ENCODE results near the gene HS3ST4.
A peak's percentile ranks its signal among the peaks of the same experiment; 100 is the strongest.

The HS3ST4 gene

DNA sequence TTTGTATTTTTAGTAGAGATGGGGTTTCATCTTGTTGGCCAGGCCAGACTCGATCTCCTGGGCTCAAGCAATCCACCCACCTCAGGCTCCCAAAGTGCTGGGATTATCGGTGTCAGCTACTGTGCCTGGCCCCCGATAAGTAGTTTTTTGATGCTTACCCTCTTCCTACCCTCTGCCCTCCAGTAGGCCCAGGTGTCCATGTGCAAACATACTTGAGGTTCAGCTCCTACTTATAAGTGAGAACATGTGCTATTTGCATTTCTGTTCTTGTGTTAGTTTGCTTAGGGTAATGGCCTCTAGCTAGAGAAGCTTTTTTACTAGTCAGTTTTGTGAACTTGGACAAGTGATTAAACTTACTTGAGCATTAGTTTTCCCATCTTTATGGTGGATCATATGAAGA, 136.8 kb downstream of the HS3ST4 start:
- DNase-seq: no peak

DNA sequence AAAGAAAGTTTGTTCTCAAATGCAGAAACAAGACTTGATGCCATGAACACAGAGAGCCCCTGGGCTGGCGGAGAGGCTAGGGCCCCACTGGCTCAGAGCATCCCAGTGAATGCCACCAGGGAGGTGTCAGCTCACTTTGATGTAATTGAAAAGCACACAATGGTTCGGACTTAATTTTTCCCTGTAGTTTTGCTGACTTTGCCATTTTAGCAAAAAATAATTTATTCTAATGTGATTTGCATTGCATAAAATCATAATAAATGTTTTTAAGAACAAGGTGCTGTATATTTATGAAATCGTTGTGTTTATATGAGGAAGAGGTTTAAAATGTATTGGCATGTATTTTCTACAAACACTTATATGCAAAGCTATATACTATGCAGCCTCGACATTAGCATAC, 140.5 kb downstream of the HS3ST4 start:
- no peak for DNase-seq

DNA sequence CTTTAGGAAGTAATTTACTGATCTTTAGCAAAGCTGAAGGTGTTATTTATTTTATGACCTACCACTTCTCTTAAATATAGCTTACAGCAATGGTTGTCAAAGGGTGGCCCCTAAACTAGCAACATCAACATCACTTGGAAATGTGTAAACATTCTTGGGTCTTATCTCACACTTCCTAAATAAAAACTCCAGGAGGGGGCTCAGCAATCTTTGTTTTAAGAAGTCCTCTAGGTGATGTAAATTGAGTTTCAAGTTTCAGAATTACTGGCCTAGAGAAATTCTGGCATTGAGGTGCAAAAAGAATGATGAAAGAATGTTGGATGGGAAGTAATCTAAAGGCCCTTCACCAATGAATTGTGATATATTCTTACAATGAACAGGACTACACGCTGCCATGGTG, 142.3 kb downstream of the HS3ST4 start:
- no peak for DNase-seq

DNA sequence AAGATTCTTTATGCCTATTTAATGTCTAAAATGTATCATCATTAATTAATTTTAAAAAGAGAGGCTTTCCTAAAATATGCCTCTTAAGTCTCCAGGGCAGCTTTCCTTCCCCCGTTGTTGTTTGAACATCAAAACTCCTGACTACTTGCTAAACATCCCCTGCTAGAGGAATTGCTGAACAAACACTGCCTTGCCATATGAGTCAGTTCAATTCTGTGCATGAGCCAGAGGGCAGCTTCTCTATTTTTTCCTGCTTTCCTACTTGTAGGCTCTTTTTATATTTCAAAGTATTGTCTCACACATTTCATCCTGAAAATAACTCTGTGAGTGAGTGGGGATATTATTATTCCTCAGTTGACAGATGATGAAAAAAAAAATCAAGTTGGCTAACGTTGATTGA, 143.4 kb downstream of the HS3ST4 start:
- DNase-seq: no peak

DNA sequence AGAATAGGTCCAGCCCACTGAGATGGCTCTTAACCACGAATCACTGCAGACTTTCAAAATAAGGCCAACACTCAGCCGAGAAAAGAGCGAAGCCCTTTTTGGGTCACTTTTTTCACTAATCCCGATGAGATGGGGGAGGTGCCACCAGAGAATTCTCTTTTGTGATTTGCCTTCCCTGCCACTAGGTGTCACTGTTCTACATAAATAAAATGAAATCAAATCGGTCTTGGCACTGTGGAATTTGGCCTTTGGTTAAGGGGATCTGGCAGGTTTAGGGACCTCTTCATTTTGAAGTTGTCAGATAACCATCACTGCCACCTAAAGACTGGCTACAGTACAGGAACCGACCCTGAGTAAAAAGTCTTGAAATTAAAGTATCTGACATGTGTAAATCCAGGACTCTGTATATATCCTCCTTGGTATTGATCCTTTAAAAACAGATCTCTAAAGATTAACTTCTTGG, 147.0 kb downstream of the HS3ST4 start:
- peak in 1 of 2 donors; percentile 52 for DNase-seq

DNA sequence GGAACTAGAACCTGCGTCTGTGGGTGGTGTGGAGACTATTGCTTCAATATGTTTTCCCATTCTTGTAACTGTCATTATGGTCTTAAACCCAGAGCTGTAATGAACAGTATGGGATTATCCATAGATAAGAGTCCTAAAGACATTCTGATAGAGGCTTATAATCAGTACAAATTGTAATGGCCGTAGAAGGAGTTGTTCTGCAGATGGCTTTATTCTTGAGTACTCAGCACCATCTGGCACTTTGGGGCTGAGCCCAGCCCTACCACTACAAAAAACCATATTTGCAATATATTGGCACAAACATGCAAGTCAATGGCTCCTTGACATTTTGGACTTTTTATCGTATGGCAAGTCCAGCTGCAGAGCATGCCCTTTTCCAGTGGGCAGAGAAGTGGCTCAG, 150.0 kb downstream of the HS3ST4 start:
- no peak for DNase-seq

DNA sequence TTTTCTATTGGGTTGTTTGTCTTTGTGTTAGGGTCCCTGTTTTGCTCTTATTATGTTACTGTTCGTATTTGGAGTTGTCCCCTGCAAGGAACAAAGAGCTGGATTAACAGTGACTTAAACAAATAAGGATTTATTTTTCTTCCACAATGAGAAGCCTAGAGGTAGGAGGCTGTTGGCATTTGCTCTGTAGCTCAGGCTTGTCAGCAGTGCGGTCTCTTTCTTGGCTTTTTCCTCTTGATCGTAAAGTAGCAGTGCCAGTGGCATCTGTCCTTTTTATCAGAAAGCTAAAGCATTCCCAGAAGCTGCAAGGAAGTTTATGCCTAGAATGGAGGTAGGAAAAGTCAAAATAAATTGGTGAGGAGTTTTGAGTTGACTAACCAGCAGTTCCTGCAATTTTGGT, 154.1 kb downstream of the HS3ST4 start:
- no peak for DNase-seq

DNA sequence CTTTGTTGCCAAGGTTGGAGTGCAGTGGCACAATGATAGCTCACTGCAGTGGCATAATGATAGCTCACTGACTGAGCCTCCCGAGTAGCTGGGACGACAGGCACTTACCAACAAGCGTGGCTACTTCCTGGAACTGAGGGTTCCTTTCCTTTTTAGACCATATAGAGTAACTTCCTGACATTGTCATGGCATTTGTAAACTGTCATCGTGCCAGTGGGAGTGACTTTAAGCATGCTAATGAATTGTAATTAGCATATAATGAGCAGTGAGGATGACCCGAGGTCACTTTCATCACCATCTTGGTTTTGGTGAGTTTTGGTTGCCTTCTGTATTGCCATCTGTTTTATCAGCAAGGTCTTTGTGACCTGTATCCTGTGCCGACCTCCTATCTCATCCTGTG, 162.4 kb downstream of the HS3ST4 start:
- DNase-seq: no peak

DNA sequence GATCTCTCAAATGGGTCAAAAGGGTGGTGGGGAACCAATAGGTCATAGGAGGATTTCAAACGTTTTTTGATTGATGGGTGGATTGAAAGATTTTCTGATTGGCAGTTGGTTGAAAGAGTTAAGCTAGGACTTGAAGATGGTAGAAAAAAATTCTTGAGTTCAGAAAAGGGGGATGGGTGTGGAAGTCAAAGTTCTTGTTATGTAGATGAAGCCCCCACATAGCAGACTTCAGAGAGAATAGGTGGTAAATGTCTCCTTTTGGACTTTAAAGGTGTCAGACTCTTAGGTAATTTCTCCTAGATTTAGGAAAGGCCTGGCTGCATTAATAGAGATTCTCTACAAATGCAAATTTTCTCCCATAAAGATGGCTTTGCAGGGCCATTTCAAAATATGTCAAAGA, 163.3 kb downstream of the HS3ST4 start:
- DNase-seq: no peak

DNA sequence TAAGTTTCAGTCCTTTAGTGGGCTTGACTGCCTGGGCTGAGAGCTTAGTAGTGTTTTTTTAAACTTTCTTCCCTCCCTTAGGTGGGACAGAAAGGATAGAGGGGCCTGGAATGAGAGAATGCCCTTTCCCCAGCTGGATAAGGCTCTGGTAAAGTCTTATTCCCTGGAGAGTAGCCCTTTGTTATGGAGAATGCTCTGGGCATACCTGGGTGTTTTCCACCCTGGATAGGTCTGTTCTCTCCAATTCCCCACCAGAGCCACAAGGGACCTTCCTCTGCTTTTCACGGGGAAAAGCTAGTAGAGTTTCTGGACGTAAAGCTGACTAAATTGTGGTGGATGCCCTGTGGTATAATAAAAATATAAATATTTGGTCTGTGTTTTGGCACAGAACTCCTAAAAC, 164.1 kb downstream of the HS3ST4 start:
- no peak for DNase-seq

DNA sequence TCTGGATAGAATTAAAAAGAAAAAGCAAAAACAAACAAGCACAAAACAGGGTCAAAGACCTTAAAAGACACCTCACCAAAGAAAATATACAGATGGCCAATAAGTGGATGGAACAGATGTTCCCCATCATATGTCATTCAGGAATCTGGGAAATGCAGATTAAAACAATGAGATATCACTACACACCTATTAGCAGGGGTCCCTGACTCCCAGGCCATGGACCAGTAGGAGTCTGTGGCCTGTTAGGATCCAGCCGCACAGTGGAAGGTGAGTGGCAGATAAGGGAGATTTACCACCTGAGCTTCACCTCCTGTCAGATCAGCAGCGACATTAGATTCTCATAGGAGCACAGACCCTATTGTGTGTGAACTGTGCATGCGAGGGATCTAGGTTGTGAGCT, 167.9 kb downstream of the HS3ST4 start:
- DNase-seq: no peak

DNA sequence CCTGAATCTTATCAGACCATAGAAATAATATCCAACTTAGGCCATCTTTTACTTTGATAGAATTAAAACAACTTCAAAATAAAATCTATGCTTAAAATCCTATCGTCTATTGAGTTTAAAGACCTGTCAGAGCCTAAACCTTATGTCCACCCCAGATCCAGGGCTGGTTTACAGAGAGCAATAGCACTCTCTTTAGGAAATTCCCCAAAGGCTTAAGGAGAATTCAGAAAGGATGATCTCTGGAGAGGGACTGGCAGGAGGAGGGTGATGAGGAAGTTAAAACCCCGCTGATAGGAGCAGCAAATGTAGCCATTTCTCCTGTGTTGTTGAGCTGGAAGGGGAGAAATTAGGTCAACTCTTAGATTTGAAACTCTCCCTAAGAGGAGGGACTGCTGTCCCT, 175.3 kb downstream of the HS3ST4 start:
- DNase-seq: no peak

DNA sequence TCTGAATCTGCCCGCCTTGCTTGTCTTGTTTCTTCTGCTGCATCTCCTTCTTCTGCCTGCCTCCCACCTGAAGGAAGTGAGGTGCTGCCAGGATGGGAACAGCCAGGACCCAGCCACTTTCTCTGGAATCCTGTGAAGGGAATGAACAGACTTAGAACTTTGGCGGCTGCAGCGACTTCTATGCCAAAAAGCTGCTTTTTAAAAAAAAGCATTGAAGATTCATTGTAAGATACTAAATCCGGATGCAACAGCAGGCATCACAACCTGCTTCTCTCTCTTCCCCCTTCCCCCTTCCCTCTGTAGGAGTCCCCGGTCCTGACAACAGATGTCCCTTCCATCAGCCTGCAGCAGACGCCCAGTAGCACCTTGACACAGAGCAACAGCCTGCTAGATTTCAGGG, 176.3 kb downstream of the HS3ST4 start:
- DNase-seq: no peak

DNA sequence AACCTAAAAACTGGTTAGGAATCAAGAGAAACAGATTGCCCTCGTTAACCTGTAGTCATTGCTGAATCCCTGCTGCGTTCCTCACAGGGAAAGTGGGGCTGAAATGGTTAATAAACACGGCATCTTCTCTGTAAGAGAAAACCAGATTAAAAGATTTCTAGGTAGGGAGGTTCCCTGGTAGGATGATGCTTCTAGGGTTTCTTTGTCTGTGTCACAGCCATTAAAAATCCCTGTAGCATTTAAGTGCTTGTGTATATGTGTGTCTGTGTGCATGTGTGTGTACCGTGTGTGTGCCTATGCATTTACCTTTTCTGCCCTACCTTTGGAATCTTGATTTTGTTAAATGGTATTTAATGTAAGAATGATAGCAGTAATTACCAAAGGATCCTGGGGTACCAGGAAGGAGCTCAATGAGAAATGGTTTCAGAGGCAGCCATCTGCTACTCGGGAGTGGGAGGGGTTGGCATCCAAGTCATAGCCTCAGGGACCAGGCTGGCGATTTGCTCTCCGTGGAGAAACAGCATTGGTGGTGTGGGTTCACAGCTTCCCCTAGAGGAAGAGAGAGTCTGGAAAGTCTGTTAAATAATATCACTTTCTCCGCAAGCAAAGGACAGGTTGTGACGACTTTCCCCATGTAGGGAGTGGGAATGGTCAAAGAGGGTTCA, 177.1 kb downstream of the HS3ST4 start:
- no peak for DNase-seq

DNA sequence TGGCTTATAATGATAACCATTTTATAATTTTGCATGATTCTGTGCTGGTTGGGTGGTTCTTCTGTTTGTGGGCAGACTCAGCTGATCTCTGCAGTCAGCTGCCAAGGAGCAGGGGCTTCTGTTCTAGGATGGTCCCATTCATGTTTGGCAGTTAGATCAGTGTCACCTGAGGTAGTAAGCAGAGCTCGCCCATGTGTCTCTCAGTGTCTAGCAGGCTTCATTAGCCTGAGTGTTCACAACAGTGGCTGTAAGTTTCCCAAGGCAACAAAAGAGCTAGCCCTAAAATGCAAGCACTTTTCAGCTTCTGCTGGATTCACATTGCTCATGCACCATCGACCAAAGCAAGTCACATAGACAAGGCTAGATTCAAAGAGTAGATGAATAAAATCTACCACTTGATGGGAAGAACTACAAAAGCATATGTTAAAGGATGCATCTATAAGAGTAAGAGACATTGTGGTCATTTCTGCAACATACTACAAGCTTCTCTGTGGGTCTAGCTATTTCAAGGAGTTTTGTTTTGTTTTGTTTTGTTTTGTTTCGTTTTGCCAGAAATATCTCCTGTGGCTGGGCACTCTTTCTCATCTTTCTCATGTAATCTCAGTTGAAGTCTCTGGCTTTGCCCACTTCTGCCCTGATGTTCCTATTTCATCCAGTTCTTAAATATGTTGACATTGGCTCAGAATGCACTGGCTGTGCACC, 180.8 kb downstream of the HS3ST4 start:
- no peak for DNase-seq

DNA sequence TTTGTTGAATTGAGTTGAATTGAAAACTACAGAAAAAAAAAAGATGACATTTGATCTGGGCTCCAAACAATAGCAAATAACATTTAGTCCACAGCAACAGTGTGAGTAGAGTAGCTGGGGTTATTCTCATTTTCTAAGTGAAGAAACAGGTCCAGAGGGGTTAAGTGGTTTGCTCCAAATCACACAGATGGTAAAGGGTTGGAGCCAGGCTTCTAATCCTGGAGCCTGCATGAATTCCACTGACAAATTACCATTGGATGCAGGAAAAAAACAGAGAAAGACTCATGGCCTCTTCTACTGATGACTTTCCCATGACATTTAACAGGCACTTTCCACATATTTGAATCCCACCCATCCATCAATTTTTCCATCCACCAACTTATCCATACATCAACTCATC, 182.4 kb downstream of the HS3ST4 start:
- DNase-seq: no peak

DNA sequence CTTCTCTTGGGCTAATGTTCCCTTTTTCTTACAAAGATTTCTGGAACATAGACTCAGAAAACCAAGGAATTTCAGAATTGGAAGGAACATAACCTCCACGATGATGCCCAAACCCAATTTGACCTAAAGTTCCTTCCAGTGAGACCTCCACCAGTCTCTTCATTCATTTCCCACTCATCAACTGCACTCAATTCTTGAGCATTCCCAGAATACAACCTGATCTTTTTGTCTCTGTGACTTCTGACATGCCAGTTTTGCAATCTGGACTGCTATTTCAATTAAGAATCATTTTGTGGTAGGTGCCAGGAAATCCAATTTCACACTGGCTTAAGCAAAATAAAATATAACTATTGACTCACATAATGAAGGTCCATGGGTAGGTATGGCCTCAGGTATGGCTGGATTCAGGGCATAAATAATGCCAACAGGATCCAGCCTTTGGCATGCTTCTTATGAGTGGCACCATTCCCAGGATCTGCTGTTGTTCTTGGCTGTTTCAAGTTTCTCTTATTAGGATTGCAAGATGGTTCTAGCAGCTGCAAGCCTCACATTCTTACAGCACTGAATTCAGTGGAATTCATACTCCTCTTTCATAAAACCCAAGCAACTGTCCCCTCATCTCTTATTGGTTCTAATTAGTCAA, 184.3 kb downstream of the HS3ST4 start:
- DNase-seq: no peak

DNA sequence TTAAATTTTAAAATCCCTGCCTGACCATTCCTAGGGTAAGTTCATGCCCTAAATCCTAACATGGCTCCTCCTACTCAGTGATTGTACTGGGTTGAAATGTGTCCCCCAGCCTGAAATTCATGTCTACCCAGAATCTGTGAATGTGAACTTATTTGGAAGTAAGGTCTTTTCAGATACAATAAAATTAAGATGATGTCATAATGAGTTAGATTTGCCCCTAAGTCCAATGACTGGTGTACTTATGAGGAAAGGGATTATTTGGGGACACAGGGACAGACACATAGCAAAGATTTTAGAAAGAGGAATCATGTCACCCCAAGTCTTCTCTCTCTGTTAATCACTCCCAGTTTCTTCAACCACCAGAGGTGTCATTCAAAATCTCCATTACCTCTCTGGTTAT, 185.3 kb downstream of the HS3ST4 start:
- DNase-seq: no peak

DNA sequence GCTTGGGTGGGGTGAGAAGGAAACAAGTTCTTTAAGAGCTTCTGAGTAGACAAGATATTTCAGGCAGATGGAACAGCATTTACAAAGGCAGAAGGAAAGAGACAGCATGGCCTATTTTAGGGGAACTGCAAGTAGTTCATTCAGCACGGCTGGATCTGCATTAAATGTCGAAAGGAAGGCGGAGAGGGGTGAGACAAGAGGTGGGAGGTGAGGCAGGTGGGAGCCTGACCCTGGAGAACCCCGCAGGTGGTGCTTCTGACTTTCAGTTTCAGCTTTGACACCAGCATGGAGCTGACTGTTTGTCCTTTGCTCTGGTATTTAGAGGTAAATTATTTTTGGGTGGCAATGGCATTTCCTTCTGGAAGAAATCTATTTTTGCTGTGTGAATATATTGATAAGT, 194.8 kb downstream of the HS3ST4 start:
- DNase-seq: no peak

DNA sequence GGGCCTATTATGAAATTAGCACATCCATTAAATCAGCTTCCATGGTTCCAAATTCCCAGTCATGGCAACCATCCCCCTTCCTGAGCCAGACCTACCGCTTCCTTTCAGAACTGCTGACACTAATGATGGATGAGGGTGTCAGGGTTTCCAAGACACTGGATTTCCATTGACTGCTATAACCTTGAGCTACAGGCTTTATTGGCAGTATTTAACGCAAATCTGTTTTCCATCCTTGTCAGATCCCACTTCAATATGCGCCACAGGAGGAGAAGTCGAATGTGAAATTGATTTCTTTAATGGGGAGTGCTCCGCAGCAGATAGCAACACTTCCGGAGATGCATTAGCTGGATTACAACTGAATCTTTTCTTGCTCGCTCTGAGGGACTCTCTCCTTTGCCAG, 197.1 kb downstream of the HS3ST4 start:
- no peak for DNase-seq

DNA sequence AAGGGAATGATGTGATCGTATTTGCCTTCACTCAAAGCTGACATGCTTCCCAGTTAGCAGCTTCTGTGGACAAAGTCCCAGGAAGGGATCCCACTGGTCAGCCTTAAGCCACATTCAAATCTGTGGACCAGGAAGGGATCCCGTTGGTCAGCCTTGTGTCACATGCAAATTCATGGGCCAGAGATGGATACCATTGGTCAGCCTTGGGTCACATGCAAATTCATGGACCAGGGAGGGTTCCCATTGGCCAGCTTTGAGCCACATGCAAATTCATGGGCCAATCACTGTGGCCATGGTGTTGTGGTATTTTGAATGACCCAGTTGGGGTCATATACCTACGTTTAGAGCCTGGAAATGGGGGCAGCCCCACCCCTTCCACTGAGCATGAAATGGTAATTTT, 201.6 kb downstream of the HS3ST4 start:
- DNase-seq: no peak

DNA sequence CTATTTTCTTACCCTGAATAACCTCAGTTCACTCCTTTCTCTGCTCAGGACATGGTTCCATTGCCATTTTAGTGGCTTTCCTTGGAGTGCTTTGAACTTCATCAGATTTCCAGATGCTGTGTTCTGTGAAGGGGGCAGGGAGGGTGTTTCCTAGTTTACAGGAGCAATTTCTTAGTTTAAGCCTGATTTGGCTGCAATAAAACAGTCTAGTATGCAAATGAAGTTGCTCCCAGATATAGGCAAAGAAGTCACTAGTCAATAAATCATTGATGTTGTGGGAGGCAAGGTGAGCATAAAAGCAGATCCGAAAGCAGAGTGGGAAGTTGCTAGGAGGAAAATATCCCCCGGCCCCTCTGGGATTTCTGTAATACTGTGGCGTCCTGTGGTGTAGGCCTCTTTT, 202.3 kb downstream of the HS3ST4 start:
- no peak for DNase-seq

DNA sequence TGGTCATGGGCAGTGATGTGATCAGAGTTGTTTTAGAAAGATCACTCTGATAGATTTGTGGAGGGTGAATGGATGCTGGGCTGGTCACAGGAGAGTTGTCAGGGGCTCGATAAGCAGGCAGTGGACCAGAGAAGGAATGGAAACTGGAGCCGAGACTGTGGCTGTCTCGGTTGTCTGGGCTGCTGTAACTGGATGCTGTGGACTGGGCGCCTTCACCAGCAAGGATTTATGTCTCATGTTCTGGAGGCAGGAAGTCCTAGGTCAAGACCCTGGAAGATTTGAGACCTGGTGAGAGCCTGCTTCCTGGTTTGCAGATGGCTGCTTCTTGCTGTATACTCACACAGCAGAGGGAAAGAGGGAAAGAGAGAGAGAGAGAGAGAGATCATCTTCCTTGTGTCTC, 203.6 kb downstream of the HS3ST4 start:
- DNase-seq: no peak

DNA sequence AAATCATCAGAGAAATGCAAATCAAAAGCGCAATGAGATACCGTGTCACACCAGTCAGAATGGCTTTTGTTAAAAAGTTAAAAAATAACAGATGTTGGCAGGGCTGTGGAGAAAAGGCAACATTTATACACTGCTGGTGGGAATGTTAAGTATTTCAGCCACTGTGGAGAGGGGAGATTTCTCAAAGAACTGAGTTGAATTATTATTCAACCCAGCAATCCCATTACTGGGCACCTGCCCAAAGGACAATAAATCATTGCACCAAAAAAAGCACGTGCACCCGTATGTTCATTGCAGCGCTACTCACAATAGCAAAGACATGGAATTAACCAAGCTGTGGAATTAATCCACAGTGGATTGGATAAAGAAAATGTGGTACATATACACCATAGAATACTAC, 204.7 kb downstream of the HS3ST4 start:
- DNase-seq: no peak

DNA sequence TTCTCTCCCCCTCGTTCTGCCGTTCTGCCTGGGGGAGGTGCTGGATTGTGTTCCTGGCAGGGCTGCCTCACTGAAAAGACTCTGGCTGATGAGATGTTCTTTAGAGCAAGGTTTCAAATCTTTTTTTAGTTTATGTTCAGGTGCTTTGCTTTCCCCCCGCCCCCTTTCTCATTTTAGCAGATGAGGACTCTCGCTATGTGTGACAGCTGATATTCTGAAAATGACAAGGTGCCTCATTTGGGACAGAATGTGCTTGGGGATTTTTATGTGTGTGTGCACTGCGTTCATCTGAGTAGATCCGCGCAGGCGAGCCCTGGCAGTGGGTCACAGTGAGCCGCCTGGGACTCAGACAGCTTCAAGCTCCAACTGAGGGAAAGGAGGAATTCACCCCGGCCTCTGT, 205.9 kb downstream of the HS3ST4 start:
- no peak for DNase-seq
